Dedifferentiated amniotic fluid mesenchymal stem cell (primary cell): ENCODE data around the gene DPEP2.
"Not testable (repeated sequence)": the region's sequence is repeated elsewhere in the genome, so short reads cannot be mapped to it uniquely, and the experiment has no call there.

Experiments
- DNase-seq: peaks from one replicate; pipeline ENCODE4 v3.0.0-alpha.2; 2016; ENCODE audit errors: extremely low spot score

The DPEP2 gene

GRCh38 chr16:67954421-67955196 lies 44.7 kb downstream of the DPEP2 start:
- no peak for DNase-seq

- no peak for DNase-seq
Measured at GRCh38 chr16:67953641-67954375, 45.5 kb downstream of the DPEP2 start.

GRCh38 chr16:67951485-67951884 lies 47.8 kb downstream of the DPEP2 start:
- DNase-seq, result no peak

- DNase-seq, result no peak
Measured at GRCh38 chr16:67950335-67950843, 48.9 kb downstream of the DPEP2 start.

GRCh38 chr16:67949645-67950044 lies 49.6 kb downstream of the DPEP2 start:
- DNase-seq, result no peak

GRCh38 chr16:67948015-67948414 lies 51.3 kb downstream of the DPEP2 start:
- no peak for DNase-seq

- DNase-seq, result no peak
Measured at GRCh38 chr16:67946966-67947558, 52.2 kb downstream of the DPEP2 start.

- no peak for DNase-seq
Measured at GRCh38 chr16:67946128-67946569, 53.1 kb downstream of the DPEP2 start.

GRCh38 chr16:67945392-67945933 lies 53.8 kb downstream of the DPEP2 start:
- no peak for DNase-seq

GRCh38 chr16:67944690-67945391 lies 54.4 kb downstream of the DPEP2 start:
- DNase-seq, result no peak

GRCh38 chr16:67943619-67944504 lies 55.4 kb downstream of the DPEP2 start, which contains the start of gene LCAT:
Gene LCAT (minus strand): TSS chr16:67944120. CDS start chr16:67944101, 19 bp downstream.
- DNase-seq, result no peak

GRCh38 chr16:67943256-67943618 lies 56.0 kb downstream of the DPEP2 start:
- no peak for DNase-seq

GRCh38 chr16:67942510-67943255 lies 56.6 kb downstream of the DPEP2 start:
- no peak for DNase-seq

- DNase-seq, result no peak
Measured at GRCh38 chr16:67942200-67942509, 57.1 kb downstream of the DPEP2 start.

- no peak for DNase-seq
Measured at GRCh38 chr16:67941469-67942199, 57.6 kb downstream of the DPEP2 start.

GRCh38 chr16:67940446-67941089 lies 58.7 kb downstream of the DPEP2 start:
- no peak for DNase-seq

GRCh38 chr16:67939507-67940445 lies 59.5 kb downstream of the DPEP2 start:
- DNase-seq, result no peak

- DNase-seq, result not testable (repeated sequence)
Measured at GRCh38 chr16:67937713-67938112, 61.6 kb downstream of the DPEP2 start.
